GM18858 (cell line): Measurements from ENCODE around the gene PSEN2.
A peak's percentile ranks its signal among the peaks of the same experiment; 100 is the strongest.
"Not testable (repeated sequence)": the region's sequence is repeated elsewhere in the genome, so short reads cannot be mapped to it uniquely, and the experiment has no call there.

Experiments used
- ATAC-seq: cut with Tn5 transposase; IDR thresholded peaks from one replicate; pipeline ENCODE4 v1.9.1; 2021; ENCODE audit not compliant: unreplicated experiment

The PSEN2 gene

GRCh38 chr1:226908913-226909312, 38.5 kb downstream of the PSEN2 start:
- no peak for ATAC-seq

GRCh38 chr1:226912587-226913176, 42.3 kb downstream of the PSEN2 start:
- no peak for ATAC-seq

GRCh38 chr1:226915672-226915995, 45.2 kb downstream of the PSEN2 start:
- ATAC-seq = peak; percentile 4

GRCh38 chr1:226916497-226916896, 46.1 kb downstream of the PSEN2 start:
- no peak for ATAC-seq

- ATAC-seq = no peak
Measured at GRCh38 chr1:226919587-226919986, 49.2 kb downstream of the PSEN2 start.

GRCh38 chr1:226919995-226920394, 49.6 kb downstream of the PSEN2 start:
- ATAC-seq = no peak

- no peak for ATAC-seq
Measured at GRCh38 chr1:226920446-226920894, 50.1 kb downstream of the PSEN2 start.

GRCh38 chr1:226921504-226921903, 51.1 kb downstream of the PSEN2 start:
- no peak for ATAC-seq

GRCh38 chr1:226929260-226930111, 59.1 kb downstream of the PSEN2 start:
- ATAC-seq = not testable (repeated sequence)

GRCh38 chr1:226934483-226935237, 64.2 kb downstream of the PSEN2 start:
- ATAC-seq = no peak

GRCh38 chr1:226937940-226938725, 67.7 kb downstream of the PSEN2 start:
- no peak for ATAC-seq

- no peak for ATAC-seq
Measured at GRCh38 chr1:226938903-226939437, 68.6 kb downstream of the PSEN2 start.

GRCh38 chr1:226939438-226940028, 69.1 kb downstream of the PSEN2 start:
- ATAC-seq = peak; percentile 19

- peak; percentile 94 for ATAC-seq
Measured at GRCh38 chr1:226940029-226940805, 69.8 kb downstream of the PSEN2 start, which contains the start of gene COQ8A. TSS of gene COQ8A (plus strand) at chr1:226940294. CDS start at chr1:226961386, 21,092 bp downstream.

- no peak for ATAC-seq
Measured at GRCh38 chr1:226940806-226941067, 70.3 kb downstream of the PSEN2 start.

GRCh38 chr1:226942392-226942791, 72.0 kb downstream of the PSEN2 start:
- ATAC-seq = no peak

- ATAC-seq = no peak
Measured at GRCh38 chr1:226943156-226943555, 72.7 kb downstream of the PSEN2 start.

- no peak for ATAC-seq
Measured at GRCh38 chr1:226943927-226944326, 73.5 kb downstream of the PSEN2 start.

GRCh38 chr1:226945106-226945857, 74.9 kb downstream of the PSEN2 start:
- no peak for ATAC-seq
